ENCODE measurements around the gene PTOV1.
"Not testable (repeated sequence)": the region's sequence is repeated elsewhere in the genome, so short reads cannot be mapped to it uniquely, and the experiment has no call there.

Gene PTOV1

DNA sequence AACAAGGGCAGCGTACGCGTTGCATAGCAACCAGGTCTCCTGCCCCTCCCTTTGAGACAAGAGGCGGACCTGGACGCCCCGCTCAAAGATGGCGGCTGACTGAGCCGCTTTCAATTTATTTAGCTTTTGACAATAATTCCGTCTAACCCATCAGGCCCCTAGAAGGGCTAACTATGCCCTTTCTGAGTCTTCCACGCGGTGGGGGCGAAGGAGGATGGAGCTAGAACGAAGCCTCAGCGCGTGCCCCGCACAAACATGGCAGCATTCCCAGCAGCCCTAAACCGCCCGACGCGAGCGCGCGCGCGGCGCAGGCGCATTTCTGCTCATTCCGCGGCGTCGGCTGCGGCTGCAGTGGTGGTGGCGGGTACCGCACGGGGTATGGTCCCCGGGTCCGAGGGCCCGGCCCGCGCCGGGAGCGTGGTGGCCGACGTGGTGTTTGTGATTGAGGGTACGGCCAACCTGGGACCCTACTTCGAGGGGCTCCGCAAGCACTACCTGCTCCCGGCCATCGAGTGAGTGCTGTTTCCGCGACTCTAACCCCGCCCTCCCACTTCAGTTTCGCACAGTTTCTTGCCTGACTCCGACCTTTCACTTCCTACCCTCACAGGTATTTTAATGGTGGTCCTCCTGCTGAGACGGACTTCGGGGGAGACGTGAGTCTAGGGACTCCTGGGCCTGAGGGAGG, 32.9 kb upstream of the PTOV1 start, which contains the start of gene MED25:
MED25 (plus strand) TSS at position 326 of the 685 bp plus-strand sequence; CDS start at position 379, 53 bp downstream.
- DNase-seq (ENCODE audit: low spot score), result peak; percentile 92

DNA sequence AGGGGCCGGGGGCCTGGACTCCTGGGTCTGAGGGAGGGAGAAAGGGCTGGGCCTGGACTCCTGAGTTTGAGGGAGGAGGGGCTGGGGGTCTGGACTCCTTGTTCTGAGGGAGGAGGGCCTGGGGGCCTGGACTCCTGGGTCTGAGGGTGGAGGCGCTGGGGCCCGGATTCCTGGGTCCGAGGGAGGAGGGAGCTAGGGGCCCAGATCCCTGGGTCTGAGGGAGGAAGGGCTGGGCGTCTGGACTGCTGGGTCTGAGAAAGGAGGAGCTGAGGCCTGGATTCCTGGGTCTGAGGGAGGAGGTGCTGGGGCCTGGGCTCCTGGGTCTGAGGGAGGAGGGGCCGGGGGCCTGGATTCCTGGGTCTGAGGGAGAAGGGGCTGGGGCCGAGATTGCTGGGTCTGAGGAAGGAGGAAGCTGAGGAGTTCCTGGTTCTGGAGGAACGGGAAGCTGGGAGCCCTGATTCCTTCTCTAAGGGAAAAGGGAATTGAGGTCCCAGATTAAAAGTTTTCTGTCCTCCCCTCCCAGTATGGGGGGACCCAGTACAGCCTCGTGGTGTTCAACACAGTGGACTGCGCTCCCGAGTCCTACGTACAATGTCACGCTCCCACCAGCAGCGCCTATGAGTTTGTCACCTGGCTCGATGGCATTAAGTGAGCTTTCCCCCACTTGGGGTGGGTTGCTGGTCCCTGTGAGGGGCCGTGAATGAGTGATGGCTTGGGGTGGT, 32.1 kb upstream of the PTOV1 start:
- no peak for DNase-seq (ENCODE audit: low spot score)

DNA sequence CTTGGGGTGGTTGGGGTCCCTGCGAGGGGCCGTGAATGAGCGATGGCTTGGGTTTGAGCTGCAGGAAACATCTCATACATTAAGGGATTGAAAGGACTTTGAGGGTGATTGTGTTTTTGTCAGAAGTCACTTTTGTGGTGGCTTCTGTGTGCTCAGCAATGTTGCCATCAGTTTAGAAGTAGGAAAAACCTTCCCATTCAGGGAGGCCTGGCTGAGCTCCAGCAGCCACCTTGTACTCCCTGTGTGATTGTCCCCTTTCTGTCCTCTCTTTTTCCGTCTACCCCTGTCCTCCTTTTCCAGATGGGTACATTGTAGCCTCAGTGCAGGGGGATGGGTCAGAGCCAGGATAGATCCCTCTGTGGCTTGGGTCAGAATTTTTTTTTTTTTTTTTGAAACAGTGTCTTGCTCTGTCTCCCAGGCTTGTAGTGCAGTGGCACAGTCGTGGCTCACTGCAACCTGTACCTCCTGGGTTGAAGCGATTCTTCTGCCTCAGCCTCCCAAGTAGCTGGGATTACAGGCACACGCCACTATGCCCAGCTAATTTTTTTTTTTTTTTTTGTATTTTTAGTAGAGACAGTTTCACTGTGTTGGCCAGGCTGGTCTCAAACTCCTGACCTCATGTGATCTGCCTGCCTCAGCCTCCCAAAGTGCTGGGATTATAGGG, 31.4 kb upstream of the PTOV1 start:
- DNase-seq (ENCODE audit: low spot score), result not testable (repeated sequence)

DNA sequence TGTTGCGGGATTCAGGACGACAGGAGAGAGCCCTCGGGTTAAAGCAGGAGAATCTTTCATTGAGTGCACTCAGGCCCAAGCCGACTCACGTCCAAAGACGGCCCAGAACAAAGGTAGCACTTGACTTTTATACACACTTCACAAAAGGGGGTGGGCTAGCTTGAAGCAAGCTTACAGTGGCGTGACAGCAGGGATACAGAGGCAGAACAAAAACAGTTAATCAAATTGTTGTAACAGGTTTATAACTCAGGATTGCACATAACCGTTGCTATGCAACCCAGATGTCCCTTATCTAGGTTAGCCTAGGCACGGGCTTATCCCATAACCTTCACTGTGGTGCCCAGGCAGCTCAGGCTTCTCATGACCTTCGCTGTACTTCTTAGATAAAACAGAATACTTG, 30.8 kb upstream of the PTOV1 start:
- DNase-seq (ENCODE audit: low spot score), result no peak

DNA sequence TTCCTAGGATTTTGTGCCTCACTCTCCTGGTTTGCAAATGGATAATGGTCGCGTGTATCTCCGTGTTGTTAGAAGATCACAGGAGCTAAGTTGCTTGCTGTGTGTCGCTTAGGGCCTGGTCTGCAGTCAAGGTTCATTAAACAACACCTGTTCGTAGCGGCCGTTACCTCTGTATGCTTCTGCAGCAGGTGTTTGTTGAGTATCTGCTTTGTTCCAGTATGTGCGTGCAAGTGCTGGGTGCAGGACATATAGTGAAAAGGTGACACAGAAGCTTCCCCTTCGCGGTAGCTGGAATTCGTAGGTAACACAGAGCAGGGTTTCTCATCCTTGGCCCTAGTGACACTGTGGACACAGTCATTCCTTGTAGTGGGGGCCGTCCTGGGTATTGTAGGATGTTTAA, 27.5 kb upstream of the PTOV1 start:
- DNase-seq (ENCODE audit: low spot score), result no peak

DNA sequence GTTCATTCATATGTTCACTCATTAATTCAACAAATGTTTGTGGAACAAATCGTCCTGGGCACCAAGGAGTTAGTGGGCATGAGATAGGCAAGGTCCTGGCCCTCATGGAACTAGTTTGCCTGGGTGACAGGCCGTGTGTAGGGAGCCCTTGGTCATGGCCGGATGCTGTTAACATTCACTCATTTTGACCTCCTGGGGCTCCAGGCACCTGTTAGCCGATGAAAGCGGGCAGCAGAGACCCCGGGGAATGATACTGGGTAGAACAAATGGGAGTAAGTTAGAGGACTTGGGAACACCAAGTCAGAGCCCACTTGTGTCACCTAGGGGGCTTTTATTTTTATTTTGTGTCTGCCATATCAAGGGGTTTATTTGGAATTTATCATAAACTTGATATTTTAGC, 26.3 kb upstream of the PTOV1 start:
- DNase-seq (ENCODE audit: low spot score), result no peak

DNA sequence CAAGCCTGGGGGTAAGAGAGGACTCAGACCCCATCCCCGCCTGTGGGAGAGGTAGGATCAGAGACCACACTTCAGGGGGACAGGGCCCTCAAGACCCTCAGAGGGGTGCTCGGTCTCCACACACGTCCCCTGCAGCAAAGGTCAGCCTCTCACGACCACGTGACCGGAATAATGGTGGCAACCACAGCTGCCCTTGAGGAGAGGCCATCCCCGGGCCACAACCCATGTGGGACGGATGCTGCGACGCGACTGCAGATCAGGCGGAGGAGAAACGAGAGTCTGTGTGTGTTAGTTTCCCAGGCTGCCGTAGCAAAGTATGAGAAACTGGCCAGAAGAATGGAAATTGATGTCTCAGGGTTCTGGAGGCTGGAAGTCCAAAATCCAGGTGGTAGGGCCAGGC, 23.9 kb upstream of the PTOV1 start:
- no peak for DNase-seq (ENCODE audit: low spot score)

DNA sequence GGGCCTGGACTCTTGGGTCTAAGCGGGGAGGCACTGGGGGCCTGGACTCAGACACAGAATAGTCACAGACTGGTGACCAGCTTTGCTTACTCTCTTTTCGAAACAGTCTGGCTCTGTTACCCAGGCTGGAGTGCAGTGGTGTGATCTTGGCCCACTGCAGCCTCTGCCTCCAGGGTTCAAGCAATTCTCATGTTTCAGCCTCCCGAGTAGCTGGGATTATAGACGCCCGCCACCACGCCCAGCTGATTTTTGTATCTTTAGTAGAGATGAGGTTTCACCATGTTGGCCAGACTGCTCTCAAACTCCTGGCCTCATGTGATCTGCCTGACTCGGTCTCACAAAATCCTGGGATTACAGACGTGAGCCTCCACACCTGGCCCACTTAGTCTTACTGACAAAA, 21.8 kb upstream of the PTOV1 start:
- no peak for DNase-seq (ENCODE audit: low spot score)

DNA sequence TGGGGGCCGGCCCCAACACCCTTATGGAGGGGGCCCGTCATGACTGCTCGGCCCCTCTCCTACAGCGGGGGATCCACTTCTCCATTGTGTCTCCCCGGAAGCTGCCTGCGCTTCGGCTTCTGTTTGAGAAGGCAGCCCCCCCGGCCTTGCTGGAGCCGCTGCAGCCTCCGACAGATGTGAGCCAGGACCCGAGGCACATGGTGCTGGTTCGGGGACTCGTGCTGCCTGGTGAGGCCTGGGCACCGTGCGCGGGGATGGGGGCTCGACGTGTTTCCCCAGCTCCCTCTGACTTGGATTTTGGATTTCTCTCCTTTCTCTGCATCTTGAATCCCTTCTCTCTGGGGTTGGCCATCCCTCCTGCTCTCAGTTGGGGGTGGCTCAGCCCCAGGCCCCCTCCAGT, 21.2 kb upstream of the PTOV1 start:
- DNase-seq (ENCODE audit: low spot score), result no peak

DNA sequence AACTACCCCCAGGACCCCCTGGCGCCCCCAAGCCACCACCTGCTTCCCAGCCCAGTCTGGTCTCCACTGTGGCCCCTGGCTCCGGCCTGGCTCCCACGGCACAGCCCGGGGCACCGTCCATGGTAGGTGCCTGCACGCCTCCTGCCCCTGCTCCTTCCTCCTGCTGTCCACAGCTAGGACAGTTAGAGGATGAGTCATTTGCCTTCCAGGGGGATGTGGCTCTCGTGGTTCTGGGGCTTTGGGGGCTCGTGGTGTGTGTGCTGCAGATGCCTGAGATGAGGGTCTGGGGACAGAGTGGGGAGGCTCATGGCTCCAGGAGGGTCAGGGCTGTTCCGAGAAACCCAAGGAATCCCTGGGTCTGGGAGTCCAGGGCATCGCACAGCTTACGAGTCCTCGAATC, 20.2 kb upstream of the PTOV1 start:
- no peak for DNase-seq (ENCODE audit: low spot score)

DNA sequence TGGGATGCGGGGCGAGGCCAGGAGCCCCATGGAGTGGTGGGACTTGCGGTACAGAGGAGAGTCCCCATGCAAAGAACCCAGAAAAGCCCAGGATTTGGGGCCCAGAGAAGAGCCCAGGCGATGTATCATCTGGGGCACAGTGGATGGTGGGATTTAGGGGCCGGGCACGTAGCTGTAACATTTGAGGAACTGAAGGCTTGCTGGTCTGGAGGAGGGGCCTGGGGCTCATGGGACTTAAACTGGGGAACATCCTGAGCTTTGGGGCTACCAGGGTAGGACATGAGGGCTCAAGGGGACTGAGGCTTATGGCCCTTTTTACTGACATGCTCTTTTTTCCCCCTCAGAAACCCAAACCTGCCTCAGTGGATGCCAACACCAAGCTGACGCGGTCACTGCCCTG, 19.4 kb upstream of the PTOV1 start:
- no peak for DNase-seq (ENCODE audit: low spot score)

DNA sequence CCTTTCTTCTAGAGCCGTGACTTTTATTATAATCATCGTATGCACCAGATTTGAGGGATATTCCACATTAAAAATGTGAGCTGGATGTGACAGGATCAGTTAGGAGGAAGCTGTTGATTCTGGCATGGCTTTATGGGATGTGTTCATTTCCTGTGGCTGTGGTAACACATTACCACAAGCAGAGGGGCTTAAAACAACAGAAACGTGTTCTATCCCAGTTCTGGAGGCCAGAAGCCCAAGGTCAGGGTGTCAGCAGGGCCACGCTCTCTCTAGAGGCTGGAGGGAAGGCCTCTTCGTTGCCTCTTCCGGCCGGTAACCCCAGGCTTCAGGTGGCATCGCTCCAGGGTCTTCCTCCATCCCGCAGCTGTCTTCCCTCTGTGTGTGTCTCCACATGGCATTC, 18.4 kb upstream of the PTOV1 start:
- DNase-seq (ENCODE audit: low spot score), result no peak

DNA sequence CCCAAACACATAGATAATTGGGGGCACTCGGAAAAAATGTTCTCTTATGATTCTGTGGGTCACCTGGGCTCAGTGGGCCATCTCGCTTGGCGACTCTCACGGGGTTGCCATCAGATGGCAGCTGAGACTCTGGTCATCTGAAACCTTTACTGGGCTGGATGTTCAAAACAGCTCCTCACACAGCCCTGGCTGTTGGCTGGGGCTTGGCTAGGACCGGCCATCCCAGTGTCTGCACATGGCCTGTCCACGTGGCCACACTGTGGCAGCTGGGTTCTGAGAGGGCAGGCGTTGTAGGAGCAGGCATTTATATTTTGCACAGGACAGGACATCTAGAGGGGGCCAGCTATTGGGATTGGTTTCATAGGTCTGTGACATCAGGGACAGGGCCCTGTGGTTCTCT, 17.4 kb upstream of the PTOV1 start:
- DNase-seq (ENCODE audit: low spot score), result no peak

DNA sequence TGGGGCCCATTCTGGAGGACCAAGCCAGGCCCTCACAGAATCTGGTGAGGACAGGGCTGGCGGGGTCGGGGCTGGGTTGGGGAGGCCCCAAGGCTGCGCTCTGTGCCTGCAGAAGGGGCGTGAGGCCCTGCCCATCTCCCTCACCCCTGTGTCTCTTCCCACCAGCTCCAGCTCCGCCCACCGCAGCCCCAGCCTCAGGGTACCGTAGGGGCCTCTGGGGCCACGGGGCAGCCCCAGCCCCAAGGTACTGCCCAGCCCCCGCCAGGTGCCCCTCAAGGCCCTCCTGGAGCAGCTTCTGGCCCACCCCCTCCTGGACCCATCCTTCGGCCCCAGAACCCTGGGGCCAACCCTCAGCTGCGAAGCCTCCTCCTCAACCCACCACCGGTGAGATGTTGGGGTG, 15.4 kb upstream of the PTOV1 start:
- no peak for DNase-seq (ENCODE audit: low spot score)

DNA sequence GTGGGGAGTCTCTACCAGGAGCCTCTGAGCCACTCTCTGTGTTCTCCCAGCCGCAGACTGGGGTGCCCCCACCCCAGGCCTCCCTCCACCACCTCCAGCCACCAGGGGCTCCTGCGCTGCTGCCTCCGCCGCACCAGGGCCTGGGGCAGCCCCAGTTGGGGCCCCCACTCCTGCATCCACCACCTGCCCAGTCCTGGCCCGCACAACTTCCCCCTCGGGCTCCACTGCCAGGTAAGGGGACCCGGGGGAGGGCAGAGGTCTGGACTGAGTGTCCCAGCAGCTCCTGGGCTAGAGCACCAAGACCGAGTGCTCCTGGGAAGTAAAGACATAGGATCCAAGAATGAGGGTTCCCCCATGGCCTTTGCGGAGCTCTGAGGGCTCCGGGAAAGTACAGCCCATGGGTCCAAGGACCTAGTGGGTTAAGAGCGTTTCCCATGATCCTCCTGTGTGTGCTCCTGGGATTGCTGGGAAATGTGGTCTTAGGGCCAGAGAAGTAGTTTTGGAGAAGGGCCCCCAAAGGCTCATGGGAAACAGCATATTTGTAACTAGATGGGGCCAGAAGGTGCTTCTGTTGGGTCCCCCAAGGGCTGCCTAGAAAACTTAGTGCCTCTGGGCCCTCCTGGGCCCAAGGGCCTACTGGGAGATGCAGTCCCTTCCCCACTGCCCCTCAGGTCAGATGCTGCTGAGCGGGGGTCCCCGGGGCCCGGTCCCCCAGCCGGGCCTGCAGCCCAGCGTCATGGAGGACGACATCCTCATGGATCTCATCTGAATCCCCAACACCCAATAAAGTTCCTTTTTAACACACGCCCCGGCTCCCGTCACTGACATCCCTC, 14.6 kb upstream of the PTOV1 start:
- DNase-seq (ENCODE audit: low spot score), result no peak

DNA sequence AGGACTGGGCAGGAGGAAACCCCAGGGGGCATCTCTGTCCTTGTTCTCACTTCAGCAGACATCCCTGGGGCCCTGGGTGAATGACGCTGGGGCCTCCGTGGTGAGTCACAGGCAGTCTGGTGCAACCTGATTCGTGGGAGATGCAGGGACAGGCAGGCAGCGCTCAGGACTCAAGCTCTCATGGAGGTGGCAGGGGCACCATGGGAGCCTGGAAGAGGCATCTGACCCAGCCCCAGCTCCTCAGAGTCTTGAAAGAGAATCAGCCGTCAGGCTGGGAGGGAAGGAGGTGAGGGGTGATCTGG, 14.0 kb upstream of the PTOV1 start:
- DNase-seq (ENCODE audit: low spot score), result no peak

DNA sequence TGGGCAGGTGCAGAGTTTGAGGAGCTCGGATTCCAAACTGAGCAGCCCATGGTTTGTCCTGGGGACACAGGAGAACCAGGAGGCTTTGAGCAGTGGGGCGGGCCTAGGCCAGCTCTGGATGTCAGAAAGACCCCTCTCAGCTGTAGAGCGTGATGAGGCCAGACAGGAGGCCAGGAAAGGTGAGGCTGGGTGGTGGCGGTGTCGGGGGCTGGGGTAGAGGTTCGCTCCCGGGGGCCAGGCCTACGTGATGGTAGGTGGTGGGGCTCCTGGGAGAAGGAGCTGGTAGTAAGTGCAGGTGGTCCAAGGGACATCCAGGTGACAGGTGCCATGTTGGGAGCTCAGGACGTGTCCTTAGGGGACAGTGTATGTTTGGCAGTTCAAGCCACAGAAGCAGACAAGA, 13.5 kb upstream of the PTOV1 start:
- DNase-seq (ENCODE audit: low spot score), result no peak

DNA sequence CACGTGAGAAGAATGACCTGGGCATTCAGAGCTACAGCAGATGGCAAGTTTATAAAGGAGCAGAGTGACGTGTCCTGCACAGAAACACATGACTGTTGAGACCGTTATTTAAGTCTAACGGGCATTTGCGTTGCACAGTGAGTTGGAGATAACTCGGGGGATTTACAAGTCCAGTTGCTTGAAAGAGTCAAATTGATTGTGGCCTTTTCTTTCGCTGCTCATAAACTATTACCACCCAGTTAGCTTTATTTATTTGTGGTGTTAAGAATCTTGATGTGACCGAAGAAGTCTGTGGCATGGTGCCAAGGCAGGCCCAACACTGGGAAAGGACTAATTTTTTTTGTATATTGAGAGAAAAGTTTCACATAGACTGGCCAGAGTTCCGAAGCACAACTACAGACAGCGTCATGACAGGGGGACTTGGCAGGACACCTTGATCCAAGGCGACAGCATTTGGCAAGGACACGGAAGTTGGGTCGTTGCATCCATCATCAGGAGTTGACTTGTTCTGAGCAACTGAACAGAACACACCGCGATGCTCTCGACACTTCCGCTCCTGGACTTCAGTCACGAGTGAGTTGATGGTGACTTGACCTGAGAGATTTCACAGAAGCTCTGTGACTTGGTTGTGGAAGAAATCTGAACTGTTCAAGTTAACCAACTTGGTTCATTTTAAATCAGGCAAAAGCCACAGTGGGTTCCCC, 11.9 kb upstream of the PTOV1 start:
- DNase-seq (ENCODE audit: low spot score), result no peak

DNA sequence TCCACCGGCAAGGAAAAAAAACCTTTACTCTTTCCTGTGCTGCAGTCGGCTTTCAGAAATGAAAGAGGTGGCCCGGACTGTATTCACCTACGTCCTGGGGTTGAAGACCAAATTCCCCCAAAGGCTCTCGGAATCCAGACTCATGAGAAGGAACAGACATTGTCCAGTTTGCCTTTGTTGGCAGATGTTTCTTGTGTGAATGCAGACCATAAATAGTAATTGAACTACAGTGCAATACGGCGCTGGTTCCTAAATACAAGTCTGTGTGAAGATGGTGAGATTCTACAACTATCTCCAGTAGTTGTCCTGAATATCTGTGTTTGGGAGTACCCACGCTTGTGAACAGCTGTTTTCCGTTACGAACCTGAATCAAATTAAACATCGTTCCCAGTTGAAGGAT, 11.2 kb upstream of the PTOV1 start:
- DNase-seq (ENCODE audit: low spot score), result no peak

DNA sequence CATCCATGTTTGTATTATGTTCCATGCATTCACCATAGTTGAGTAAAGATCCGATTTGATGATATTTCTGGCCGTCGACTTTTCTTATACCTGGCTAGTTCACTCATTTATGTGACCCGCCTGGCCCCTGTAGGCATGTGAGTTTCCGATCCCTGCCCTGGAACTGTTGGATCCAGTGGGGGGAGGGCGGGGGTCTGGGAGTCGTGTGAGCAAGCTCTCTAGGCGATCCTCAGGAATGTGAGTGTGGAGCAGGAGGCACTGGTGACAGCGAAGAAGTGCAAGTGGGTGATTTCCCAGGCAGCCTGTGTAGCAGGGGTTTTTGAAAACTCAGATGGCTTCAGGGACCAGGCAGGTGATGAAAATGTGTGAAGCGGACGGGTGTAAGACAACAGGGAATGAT, 10.6 kb upstream of the PTOV1 start:
- DNase-seq (ENCODE audit: low spot score), result no peak

DNA sequence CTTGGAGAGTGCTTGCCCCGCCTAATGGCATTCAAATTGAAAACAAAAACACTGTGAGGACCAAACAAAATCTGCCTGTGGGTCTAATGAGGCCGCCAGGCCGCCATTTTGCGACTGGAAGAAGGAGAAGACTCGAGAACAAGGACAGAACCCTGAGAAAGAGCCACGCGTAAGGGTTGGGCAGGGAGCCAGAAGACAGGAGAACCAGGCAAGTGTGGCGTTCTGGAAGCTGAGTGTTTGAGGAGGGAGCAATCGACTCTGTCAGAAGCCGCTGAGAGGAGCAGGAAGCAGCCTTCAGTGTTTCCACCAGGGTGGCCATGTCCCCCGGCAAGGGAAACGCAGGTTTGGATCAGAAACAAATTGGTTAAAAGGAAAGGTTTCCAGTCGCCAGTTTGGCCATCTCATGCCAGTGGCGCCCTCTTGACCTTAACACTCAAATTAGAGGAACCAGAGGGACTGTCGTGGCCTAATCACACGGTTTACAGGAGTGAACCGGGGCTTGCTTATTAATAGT, 10.2 kb upstream of the PTOV1 start:
- DNase-seq (ENCODE audit: low spot score), result no peak

DNA sequence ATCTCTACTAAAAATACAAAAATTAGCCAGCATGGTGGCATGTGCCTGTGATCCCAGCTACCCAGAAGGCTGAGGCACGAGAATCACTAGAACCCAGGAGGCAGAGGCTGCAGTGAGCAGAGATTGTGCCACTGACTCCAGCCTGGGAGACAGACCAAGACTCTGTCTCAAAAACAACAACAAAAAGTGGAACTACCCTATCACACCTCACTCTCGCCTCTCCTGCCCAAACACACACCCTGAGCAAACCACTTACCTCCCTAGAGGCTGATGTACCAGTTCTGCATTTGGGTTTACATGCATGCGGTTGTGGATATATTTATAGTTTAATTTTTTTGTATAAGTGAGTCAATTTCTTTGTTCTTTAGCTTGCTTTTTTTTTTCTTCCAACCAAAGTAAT, 7.7 kb upstream of the PTOV1 start:
- no peak for DNase-seq (ENCODE audit: low spot score)

Measured in pons (tissue), 1 donor.